ENCODE data around the gene PHF21A. TPM values are rescaled to one million over a fixed set of nuclear protein-coding genes. Genes with fewer than 3 reads are reported as not detected.

Gene PHF21A
- total RNA-seq, 1 experiment from 2014 or later: 8.2 TPM

DNA sequence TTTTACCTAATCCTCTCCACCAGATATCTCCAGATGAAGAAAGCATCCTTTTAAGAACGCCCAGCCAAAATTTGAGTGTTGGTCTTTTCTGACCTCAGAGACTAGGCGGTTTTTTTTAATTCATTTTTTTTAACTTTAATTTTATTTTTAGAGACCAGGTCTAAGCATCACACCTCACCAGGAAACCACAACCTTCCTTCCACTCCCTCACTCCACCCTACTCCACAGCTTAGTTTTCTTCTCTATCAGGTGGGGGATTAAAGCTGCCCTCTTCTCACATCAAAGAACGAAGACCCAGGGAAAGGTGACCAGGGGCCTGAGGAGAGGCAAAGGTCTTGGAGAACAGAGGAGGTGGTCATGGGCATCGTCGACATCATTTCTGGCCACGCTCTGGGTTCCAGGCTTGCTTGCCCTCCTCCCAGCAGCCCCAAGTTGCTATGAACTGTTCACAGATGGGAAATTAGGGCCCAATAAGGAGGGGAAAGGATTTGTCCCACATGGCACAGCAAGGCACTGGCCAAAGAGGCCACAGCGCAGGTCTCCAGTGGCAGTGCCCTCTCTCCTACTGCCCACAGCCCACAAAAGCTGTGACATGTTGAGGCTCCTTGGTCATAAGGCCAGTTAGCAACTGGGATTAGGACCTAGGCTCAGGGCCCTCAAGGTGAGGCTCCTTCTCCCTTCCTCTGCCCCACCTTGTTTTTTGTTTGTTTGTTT lies 202.1 kb downstream of the PHF21A start:
- Histone ChIP-seq H3K9ac (ENCODE audit: low read length) (no peak overlapping the region), H3K4me2 (ENCODE audit: low read length) (peak overlapping the region; percentile 98), H4K20me1 (ENCODE audit: low read length) (no peaks in the 10 kb centered on the region), H3K36me3 (ENCODE audit: low read depth, low read length) (no peaks in the 10 kb centered on the region; the same call in 1 of the 2 replicates), H3K4me1 (ENCODE audit: insufficient read depth, low read length) (peaks cover 3% of the 10 kb centered on the region; the same call in 1 of the 2 replicates), H3K27ac (ENCODE audit: low read length) (no peak overlapping the region), H3K27me3 (ENCODE audit: low read length) (no peaks in the 10 kb centered on the region), H2AFZ (ENCODE audit: low read length) (peak overlapping the region; percentile 94), H3F3A (ENCODE audit: low read length, unreplicated experiment) (no peaks in the 10 kb centered on the region), H3K79me2 (ENCODE audit: low read length) (peaks cover 19% of the 10 kb centered on the region), H3K4me3 (ENCODE audit: low read length) (peak overlapping the region; percentile 96), H3K9me3 (ENCODE audit: low read length) (no peaks in the 10 kb centered on the region), H3K9me2 (replicated peaks; ENCODE audit: low read length) (no peaks in the 10 kb centered on the region)
- BruUV-seq (replicated peaks): no TSS peak
- intact Hi-C loops (cut with micrococcal nuclease): loop anchor here (1.0 to 2.0 kb wide), 4 partner anchors 38 to 76 kb away; partner anchors contain the start of gene CRY2
- DNase-seq: no peak
- TF ChIP-seq, protein P1, sequence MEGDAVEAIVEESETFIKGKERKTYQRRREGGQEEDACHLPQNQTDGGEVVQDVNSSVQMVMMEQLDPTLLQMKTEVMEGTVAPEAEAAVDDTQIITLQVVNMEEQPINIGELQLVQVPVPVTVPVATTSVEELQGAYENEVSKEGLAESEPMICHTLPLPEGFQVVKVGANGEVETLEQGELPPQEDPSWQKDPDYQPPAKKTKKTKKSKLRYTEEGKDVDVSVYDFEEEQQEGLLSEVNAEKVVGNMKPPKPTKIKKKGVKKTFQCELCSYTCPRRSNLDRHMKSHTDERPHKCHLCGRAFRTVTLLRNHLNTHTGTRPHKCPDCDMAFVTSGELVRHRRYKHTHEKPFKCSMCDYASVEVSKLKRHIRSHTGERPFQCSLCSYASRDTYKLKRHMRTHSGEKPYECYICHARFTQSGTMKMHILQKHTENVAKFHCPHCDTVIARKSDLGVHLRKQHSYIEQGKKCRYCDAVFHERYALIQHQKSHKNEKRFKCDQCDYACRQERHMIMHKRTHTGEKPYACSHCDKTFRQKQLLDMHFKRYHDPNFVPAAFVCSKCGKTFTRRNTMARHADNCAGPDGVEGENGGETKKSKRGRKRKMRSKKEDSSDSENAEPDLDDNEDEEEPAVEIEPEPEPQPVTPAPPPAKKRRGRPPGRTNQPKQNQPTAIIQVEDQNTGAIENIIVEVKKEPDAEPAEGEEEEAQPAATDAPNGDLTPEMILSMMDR (conservative IDR thresholded peaks at IDR 0.05; ENCODE audit: low read depth, low read length): no peak
- TF ChIP-seq EZH2phosphoT487 (IDR thresholded peaks at IDR 0.05; ENCODE audit: borderline replicate concordance, low read length): no peak
- TF ChIP-seq EZH2 (IDR thresholded peaks at IDR 0.05; ENCODE audit: low read length, unreplicated experiment): no peak
- CTCF ChIA-PET: no interaction called here
- no peak for ATAC-seq
- POLR2A ChIA-PET (ENCODE audit: unreplicated experiment): no interaction called here

DNA sequence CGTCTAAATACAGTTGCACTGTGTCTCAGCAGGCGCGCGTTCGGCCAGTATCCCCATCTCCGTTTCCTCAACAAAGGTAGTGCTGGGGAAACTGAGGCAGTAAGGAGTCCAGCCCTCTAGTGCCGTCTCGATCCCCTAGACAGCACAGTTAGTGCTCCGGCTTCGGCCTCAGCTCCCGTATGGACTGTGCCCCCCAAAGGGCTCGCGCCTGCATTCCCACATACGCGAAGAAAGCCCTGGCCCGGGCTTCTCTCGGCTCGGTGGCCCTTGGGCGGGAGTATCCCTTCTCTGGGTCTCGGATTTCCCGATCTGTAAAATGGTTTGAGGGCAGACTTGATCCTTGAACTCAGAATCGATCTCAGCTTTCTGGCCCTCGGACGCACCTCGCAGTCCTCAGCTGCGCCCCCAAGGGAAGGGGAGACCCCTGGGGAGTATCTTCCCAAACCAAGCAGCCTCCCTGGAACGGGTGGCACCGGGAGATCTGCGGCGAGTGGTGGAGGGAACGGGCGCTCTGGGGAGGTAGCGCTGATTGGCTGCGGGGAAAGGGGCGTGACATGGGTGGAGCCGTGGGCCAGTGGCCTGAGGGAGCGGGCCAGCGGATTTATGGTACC lies 202.8 kb downstream of the PHF21A start:
- Histone ChIP-seq H3K9ac (ENCODE audit: low read length) (peak overlapping the region; percentile 82), H3K9me2 (replicated peaks; ENCODE audit: low read length) (no peaks in the 10 kb centered on the region), H3K4me1 (ENCODE audit: insufficient read depth, low read length) (peaks cover 3% of the 10 kb centered on the region; the same call in 1 of the 2 replicates), H3K36me3 (ENCODE audit: low read depth, low read length) (no peaks in the 10 kb centered on the region; the same call in 1 of the 2 replicates), H3K4me3 (ENCODE audit: low read length) (peak overlapping the region; percentile 96), H3K27me3 (ENCODE audit: low read length) (no peaks in the 10 kb centered on the region), H3K9me3 (ENCODE audit: low read length) (no peaks in the 10 kb centered on the region), H3K79me2 (ENCODE audit: low read length) (peaks cover 18% of the 10 kb centered on the region), H4K20me1 (ENCODE audit: low read length) (no peaks in the 10 kb centered on the region), H3K4me2 (ENCODE audit: low read length) (peak overlapping the region; percentile 98), H2AFZ (ENCODE audit: low read length) (peak overlapping the region; percentile 94), H3K27ac (ENCODE audit: low read length) (peak overlapping the region; percentile 69), H3F3A (ENCODE audit: low read length, unreplicated experiment) (no peaks in the 10 kb centered on the region)
- ATAC-seq (peak; percentile 67), DNase-seq (peak; percentile 70)
- TF ChIP-seq EZH2phosphoT487 (IDR thresholded peaks at IDR 0.05; ENCODE audit: borderline replicate concordance, low read length): no peak
- TF ChIP-seq EZH2 (IDR thresholded peaks at IDR 0.05; ENCODE audit: low read length, unreplicated experiment): no peak
- TF ChIP-seq, protein P1 (conservative IDR thresholded peaks at IDR 0.05; ENCODE audit: low read depth, low read length): no peak
- ChIA-PET POLR2A (ENCODE audit: unreplicated experiment) (interaction anchor here (0.5 kb wide), 1 partner anchor 71 kb away, joined by 5 read pairs; the partner anchor contains the start of gene CRY2), CTCF (no interaction called here)
- intact Hi-C loops (cut with micrococcal nuclease): loop anchor here (1.0 to 2.0 kb wide), 4 partner anchors 38 to 75 kb away; partner anchors contain the start of gene CRY2
- BruUV-seq (replicated peaks): no TSS peak
